Esophagus muscularis mucosa (tissue), 3 donors: ENCODE data around the gene DGUOK.

Experiments used
- CTCF ChIP-seq, 3 experiments: fragments of 200-600 bp in 2 of 3; fragments of 450-650 bp in 1 of 3; sonication (generic) in 2 of 3; IDR thresholded peaks; one replicate each; pipeline ENCODE4 v1.5.1; 2017 to 2019; ENCODE audit warnings: antibody characterized with exemption in 3 of 3, mild to moderate bottlenecking in 2 of 3, moderate library complexity in 1 of 3
- POLR2A ChIP-seq: fragments of 450-650 bp; IDR thresholded peaks from one replicate; pipeline ENCODE4 v1.6.1; 2017; ENCODE audit warnings: antibody characterized with exemption, moderate library complexity, mild to moderate bottlenecking, low read depth

- no peak for TF ChIP-seq CTCF (IDR thresholded peaks at IDR 0.05)
- TF ChIP-seq POLR2A = no peak
Measured at GRCh38 chr2:73979021-73979420, 52.3 kb downstream of the DGUOK start.
